Glutamatergic neuron (in vitro differentiated cells): ENCODE data around the gene ST13. TPM values are rescaled to one million over a fixed set of nuclear protein-coding genes. Genes with fewer than 3 reads are reported as not detected.

Experiments
- DNase-seq: peaks from one replicate; pipeline ENCODE4 v3.0.0; 2022
- H3K27ac Mint-ChIP-seq: one replicate; pipeline ENCODE4 v1.8.0; 2020; ENCODE audit warnings: mild to moderate bottlenecking, mixed read lengths, inconsistent platforms; ENCODE audit not compliant: unreplicated experiment
- H3K27me3 Mint-ChIP-seq: one replicate; pipeline ENCODE4 v1.8.0; 2020; ENCODE audit warnings: mild to moderate bottlenecking, moderate library complexity, mixed read lengths, inconsistent platforms; ENCODE audit not compliant: unreplicated experiment
- H3K36me3 Mint-ChIP-seq: one replicate; pipeline ENCODE4 v1.8.0; 2020; ENCODE audit warnings: mild to moderate bottlenecking, mixed read lengths, inconsistent platforms; ENCODE audit not compliant: unreplicated experiment
- H3K4me1 Mint-ChIP-seq: one replicate; pipeline ENCODE4 v1.8.0; 2020; ENCODE audit warnings: mild to moderate bottlenecking, low read depth, mixed read lengths, inconsistent platforms; ENCODE audit not compliant: unreplicated experiment
- H3K4me3 Mint-ChIP-seq: one replicate; pipeline ENCODE4 v1.8.0; 2020; ENCODE audit warnings: mild to moderate bottlenecking, mixed read lengths, inconsistent platforms; ENCODE audit not compliant: unreplicated experiment
- H3K9me3 Mint-ChIP-seq: one replicate; pipeline ENCODE4 v1.8.0; 2020; ENCODE audit warnings: mild to moderate bottlenecking, moderate library complexity, mixed read lengths, inconsistent platforms; ENCODE audit not compliant: unreplicated experiment
- total RNA-seq: library from RNA; stranded (reverse); fragmentation: NEBNext Ultra II Directional; extraction: Animal tissue kit (Norgen Biotek cat#: 25700); gene quantifications from one replicate; pipeline ENCODE4 v1.2.1, GENCODE V29; 2021; ENCODE audit not compliant: unreplicated experiment
- TF ChIP-seq, protein P1 (sequence below): fragments of 200-600 bp; sonication (generic); IDR thresholded peaks from one replicate; pipeline ENCODE4 v1.5.0; 2021; ENCODE audit not compliant: partially characterized antibody, unreplicated experiment

Gene ST13
- total RNA-seq, 1 donor from 2014 or later: 196 TPM

DNA sequence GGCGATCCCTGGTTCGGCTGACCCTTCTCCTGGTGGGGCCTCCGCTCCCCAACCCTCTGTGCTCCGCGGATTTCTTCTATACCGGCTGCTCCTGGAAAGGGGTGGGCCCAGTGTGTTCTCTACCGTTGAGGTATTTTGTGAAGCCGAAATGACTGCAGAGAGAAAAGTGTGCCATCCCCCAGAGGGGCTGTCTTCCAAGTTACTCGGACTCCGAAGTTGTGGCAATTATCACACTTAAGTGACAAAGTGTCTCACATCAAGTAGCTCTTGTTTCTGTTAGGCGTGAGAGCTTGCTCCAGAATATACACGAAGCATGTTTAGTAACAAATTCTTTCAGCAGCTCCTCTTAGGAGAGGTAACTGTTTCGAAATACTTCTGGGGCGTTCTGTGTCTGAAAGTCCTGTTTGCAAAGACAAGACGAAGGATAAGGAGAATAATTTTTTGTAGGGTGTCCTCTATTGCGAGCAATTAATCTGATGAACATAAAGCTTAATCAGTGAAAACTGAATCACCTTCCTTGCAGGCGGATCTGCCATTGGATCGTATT lies 943 bp upstream of the ST13 start:
- H3K36me3 Mint-ChIP-seq: no peaks in the 10 kb centered on the region
- H3K27me3 Mint-ChIP-seq: peaks cover 12% of the 10 kb centered on the region
- H3K9me3 Mint-ChIP-seq: peaks cover 10% of the 10 kb centered on the region
- peaks cover 15% of the 10 kb centered on the region for H3K4me1 Mint-ChIP-seq
- no peak for DNase-seq
- peak overlapping the region; percentile 98 for H3K4me3 Mint-ChIP-seq
- peak overlapping the region; percentile 94 for H3K27ac Mint-ChIP-seq
- TF ChIP-seq, protein P1, sequence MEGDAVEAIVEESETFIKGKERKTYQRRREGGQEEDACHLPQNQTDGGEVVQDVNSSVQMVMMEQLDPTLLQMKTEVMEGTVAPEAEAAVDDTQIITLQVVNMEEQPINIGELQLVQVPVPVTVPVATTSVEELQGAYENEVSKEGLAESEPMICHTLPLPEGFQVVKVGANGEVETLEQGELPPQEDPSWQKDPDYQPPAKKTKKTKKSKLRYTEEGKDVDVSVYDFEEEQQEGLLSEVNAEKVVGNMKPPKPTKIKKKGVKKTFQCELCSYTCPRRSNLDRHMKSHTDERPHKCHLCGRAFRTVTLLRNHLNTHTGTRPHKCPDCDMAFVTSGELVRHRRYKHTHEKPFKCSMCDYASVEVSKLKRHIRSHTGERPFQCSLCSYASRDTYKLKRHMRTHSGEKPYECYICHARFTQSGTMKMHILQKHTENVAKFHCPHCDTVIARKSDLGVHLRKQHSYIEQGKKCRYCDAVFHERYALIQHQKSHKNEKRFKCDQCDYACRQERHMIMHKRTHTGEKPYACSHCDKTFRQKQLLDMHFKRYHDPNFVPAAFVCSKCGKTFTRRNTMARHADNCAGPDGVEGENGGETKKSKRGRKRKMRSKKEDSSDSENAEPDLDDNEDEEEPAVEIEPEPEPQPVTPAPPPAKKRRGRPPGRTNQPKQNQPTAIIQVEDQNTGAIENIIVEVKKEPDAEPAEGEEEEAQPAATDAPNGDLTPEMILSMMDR: no peak

- Mint-ChIP-seq H3K9me3 (peaks cover 10% of the 10 kb centered on the region), H3K4me3 (peak overlapping the region; percentile 98), H3K27me3 (peaks cover 12% of the 10 kb centered on the region), H3K4me1 (peaks cover 22% of the 10 kb centered on the region), H3K27ac (peak overlapping the region; percentile 100), H3K36me3 (no peaks in the 10 kb centered on the region)
- peak; percentile 61 for DNase-seq
- TF ChIP-seq, protein P1: no peak
Observed at GRCh38 chr22:40855979-40856512, 393 bp downstream of the ST13 start.

GRCh38 chr22:40855071-40855978 lies 1.1 kb downstream of the ST13 start:
- Mint-ChIP-seq H3K27ac (peak overlapping the region; percentile 73), H3K9me3 (peaks cover 10% of the 10 kb centered on the region), H3K36me3 (no peaks in the 10 kb centered on the region), H3K4me3 (peak overlapping the region; percentile 98), H3K4me1 (peaks cover 22% of the 10 kb centered on the region), H3K27me3 (peaks cover 12% of the 10 kb centered on the region)
- TF ChIP-seq, protein P1: no peak
- DNase-seq: no peak

- TF ChIP-seq, protein P1: no peak
- H3K27ac Mint-ChIP-seq: peak overlapping the region; percentile 94
- peak overlapping the region; percentile 73 for H3K4me3 Mint-ChIP-seq
- DNase-seq: no peak
- H3K27me3 Mint-ChIP-seq: peaks cover 12% of the 10 kb centered on the region
- H3K4me1 Mint-ChIP-seq: peaks cover 22% of the 10 kb centered on the region
- H3K36me3 Mint-ChIP-seq: no peaks in the 10 kb centered on the region
- H3K9me3 Mint-ChIP-seq: peaks cover 10% of the 10 kb centered on the region
Observed at GRCh38 chr22:40853961-40854360, 2.5 kb downstream of the ST13 start.
